Measurements from ENCODE around the gene CYTL1.

Gene CYTL1

DNA sequence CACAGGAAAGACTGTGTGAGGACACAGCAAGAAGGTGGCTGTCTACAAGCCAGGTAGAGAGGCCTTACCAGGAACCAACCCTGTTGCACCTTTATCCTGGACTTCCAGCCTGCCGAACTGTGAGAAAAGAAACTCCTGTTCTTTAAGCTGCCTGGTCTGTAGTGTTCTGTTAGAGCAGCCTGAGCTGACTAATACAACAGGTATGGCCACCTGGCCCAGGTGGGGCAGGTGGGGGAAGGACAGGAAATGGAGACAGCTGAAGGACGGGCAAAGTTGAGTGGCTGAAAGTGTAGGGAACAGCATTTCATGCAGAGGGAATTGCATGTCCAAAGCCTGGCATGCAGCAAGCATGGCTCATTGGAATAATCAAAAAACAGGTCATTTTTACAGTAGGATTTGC is 35.1 kb downstream of the CYTL1 start:
- in situ Hi-C loops (cut with MboI; ENCODE audit: low sequenced_read_pairs, unreplicated experiment), result loop anchor here (25.0 kb wide), 1 partner anchor 497 kb away; no protein-coding TSS in a partner anchor

DNA sequence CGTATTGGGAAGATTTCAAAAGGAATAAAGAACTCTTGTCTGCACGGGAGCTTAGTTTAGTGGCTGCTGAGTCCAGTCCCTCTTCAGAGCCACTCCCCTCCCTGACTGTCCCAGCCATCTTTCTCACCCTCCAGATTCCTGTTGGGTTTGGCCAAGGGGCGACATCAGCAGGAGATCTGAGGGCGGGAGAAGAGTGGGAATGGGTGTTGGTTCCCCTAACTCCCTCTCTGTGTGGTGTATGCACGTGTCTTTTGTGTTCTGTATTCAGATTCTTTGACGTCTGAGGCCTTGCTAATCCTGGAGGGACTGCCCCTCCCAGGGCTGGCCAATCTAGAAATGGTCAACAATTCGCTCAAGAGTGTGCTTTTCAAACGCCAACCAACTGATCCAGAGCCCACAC is 37.4 kb downstream of the CYTL1 start:
- DNase-seq (ENCODE audit: low spot score), result no peak
- in situ Hi-C loops (cut with MboI; ENCODE audit: low sequenced_read_pairs, unreplicated experiment), result loop anchor here (25.0 kb wide), 1 partner anchor 495 kb away; no protein-coding TSS in a partner anchor
- TF ChIP-seq, protein P1, sequence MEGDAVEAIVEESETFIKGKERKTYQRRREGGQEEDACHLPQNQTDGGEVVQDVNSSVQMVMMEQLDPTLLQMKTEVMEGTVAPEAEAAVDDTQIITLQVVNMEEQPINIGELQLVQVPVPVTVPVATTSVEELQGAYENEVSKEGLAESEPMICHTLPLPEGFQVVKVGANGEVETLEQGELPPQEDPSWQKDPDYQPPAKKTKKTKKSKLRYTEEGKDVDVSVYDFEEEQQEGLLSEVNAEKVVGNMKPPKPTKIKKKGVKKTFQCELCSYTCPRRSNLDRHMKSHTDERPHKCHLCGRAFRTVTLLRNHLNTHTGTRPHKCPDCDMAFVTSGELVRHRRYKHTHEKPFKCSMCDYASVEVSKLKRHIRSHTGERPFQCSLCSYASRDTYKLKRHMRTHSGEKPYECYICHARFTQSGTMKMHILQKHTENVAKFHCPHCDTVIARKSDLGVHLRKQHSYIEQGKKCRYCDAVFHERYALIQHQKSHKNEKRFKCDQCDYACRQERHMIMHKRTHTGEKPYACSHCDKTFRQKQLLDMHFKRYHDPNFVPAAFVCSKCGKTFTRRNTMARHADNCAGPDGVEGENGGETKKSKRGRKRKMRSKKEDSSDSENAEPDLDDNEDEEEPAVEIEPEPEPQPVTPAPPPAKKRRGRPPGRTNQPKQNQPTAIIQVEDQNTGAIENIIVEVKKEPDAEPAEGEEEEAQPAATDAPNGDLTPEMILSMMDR (IDR thresholded peaks at IDR 0.05; ENCODE audit: borderline replicate concordance, control extremely low read depth, extremely low read depth, insufficient read depth, missing control alignments), result no peak

More for the DNA sequence above, 35.1 kb downstream of the CYTL1 start:
- DNase-seq (ENCODE audit: low spot score), result no peak
- TF ChIP-seq, protein P1 (IDR thresholded peaks at IDR 0.05; ENCODE audit: borderline replicate concordance, control extremely low read depth, extremely low read depth, insufficient read depth, missing control alignments), result no peak

DNA sequence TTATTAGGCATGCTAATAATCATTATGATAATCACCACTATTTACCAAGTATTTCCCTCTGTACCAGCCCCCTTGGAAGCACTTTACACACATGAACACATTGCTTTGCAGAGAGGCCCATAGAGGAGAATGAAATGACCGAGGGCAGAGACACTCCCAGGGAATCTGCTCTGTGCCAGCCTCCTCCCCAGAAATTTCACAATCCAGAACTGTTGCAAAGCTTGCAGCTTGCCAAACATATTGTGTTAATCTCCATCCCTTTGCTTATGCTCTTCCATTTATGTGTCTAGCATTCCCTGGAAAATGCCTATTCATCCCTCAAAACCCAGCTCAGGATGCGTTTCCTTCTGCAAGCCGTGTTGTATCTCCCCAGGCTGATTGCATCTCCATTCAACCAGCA is 37.8 kb downstream of the CYTL1 start:
- no peak for DNase-seq (ENCODE audit: low spot score)
- TF ChIP-seq, protein P1 (IDR thresholded peaks at IDR 0.05; ENCODE audit: borderline replicate concordance, control extremely low read depth, extremely low read depth, insufficient read depth, missing control alignments), result no peak
- in situ Hi-C loops (cut with MboI; ENCODE audit: low sequenced_read_pairs, unreplicated experiment), result loop anchor here (25.0 kb wide), 1 partner anchor 494 kb away; no protein-coding TSS in a partner anchor

DNA sequence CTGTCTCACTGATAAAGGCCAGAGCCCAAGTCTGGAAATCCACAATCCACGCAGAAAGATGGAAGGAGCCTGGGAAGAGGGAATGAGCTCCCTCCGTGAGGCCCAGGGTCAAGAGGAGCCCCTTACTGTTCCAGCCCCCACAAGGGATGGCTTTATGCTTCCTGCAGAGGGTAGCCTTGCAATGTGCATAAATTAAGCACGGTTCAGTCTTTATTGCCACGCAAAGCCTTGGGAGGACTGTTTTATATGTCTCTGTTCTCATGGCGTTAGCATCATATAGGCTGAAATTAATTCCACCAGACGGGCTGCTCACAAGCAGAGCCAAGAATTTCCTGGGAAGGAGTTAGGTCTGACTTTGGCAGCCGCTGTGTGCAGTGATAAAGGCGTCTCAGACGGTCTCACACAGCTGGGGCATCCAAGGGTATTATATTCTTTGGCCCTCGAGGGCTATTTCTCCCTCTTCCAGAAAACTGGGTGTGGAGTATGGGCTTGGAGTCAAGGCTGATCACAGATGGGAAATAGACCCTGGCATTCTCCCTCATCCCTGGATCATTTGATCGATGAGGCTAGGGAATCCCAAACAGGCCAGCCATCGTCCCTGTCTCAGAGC is 38.5 kb downstream of the CYTL1 start:
- in situ Hi-C loops (cut with MboI; ENCODE audit: low sequenced_read_pairs, unreplicated experiment), result loop anchor here (25.0 kb wide), 1 partner anchor 493 kb away; no protein-coding TSS in a partner anchor
- TF ChIP-seq, protein P1 (IDR thresholded peaks at IDR 0.05; ENCODE audit: borderline replicate concordance, control extremely low read depth, extremely low read depth, insufficient read depth, missing control alignments), result no peak
- no peak for DNase-seq (ENCODE audit: low spot score)

DNA sequence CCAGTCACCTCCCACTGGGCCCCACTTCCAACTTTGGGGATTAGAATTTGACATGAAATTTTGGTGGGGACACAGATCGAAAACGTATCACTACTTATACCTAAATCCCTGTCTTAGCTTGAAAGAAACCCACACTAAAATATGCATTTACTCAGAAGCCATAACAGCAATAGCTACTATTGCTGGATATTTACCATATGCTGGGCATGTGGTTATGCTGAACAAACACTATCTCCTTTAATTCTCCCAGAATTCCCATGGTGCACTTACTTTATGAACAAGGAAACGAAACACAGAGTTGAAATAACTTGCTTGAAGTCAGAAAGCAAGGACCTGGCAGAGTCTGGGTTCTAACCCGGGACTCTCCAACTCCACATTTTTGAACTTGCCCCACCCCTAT is 39.3 kb downstream of the CYTL1 start:
- in situ Hi-C loops (cut with MboI; ENCODE audit: low sequenced_read_pairs, unreplicated experiment), result loop anchor here (25.0 kb wide), 1 partner anchor 493 kb away; no protein-coding TSS in a partner anchor
- TF ChIP-seq, protein P1 (IDR thresholded peaks at IDR 0.05; ENCODE audit: borderline replicate concordance, control extremely low read depth, extremely low read depth, insufficient read depth, missing control alignments), result no peak
- DNase-seq (ENCODE audit: low spot score), result no peak

DNA sequence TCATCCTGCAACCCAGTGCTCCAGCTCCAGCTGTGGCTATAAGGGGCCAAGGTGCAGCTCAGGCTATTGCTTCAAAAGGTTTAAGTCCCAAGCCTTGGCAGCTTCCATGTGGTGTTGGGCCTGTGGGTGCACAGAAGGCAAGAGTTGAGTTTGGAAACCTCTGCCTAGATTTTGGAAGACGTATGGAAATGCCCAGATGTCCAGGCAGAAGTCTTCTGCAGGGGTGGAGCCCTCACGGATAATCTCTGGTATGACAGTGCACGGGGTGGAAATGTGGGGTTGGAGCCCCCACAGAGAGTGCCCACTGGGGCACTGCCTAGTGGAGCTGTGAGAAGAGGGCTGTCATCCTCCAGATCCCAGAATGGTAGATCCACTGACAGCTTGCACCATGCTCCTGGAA is 44.5 kb downstream of the CYTL1 start:
- in situ Hi-C loops (cut with MboI; ENCODE audit: low sequenced_read_pairs, unreplicated experiment), result loop anchor here (25.0 kb wide), 1 partner anchor 487 kb away; no protein-coding TSS in a partner anchor
- TF ChIP-seq, protein P1 (IDR thresholded peaks at IDR 0.05; ENCODE audit: borderline replicate concordance, control extremely low read depth, extremely low read depth, insufficient read depth, missing control alignments), result no peak
- no peak for DNase-seq (ENCODE audit: low spot score)

Data from GM13976 (cell line).